Parathyroid adenoma (tissue), 2 donors: ENCODE measurements around the gene GRIN3A.

Experiments
- H2AFZ ChIP-seq: fragments of 300-600 bp; sonication (generic); one replicate; pipeline ENCODE4 v1.7.0; 2017; ENCODE audit warnings: antibody characterized with exemption, mild to moderate bottlenecking
- H3K27ac ChIP-seq: fragments of 300-600 bp; sonication (generic); one replicate; pipeline ENCODE4 v1.7.0; 2017
- H3K27me3 ChIP-seq: fragments of 300-600 bp; sonication (generic); one replicate; pipeline ENCODE4 v1.7.0; 2017; ENCODE audit warnings: low read length; ENCODE audit not compliant: control insufficient read depth, insufficient read depth
- H3K36me3 ChIP-seq: fragments of 300-600 bp; sonication (generic); one replicate; pipeline ENCODE4 v1.7.0; 2017; ENCODE audit warnings: low read length; ENCODE audit not compliant: control insufficient read depth, insufficient read depth
- H3K4me1 ChIP-seq: fragments of 300-600 bp; sonication (generic); one replicate; pipeline ENCODE4 v1.7.0; 2017; ENCODE audit warnings: control low read depth
- H3K4me2 ChIP-seq: fragments of 300-600 bp; sonication (generic); one replicate; pipeline ENCODE4 v1.7.0; 2017; ENCODE audit warnings: low read length
- H3K4me3 ChIP-seq: fragments of 300-600 bp; sonication (generic); one replicate; pipeline ENCODE4 v1.7.0; 2017; ENCODE audit warnings: low read depth, low read length
- H3K79me2 ChIP-seq: fragments of 300-600 bp; sonication (generic); one replicate; pipeline ENCODE4 v1.7.0; 2017; ENCODE audit warnings: control low read depth
- H3K9ac ChIP-seq: fragments of 300-600 bp; sonication (generic); one replicate; pipeline ENCODE4 v1.7.0; 2017; ENCODE audit warnings: mild to moderate bottlenecking
- H3K9me3 ChIP-seq: fragments of 300-600 bp; sonication (generic); one replicate; pipeline ENCODE4 v1.7.0; 2017; ENCODE audit warnings: low read length; ENCODE audit not compliant: control insufficient read depth
- CTCF ChIP-seq: fragments of 300-600 bp; sonication (generic); IDR thresholded peaks from one replicate; pipeline ENCODE4 v1.7.0; 2017; ENCODE audit warnings: antibody characterized with exemption, mild to moderate bottlenecking
- donor health status: primary hyperparathyroidism.

GRIN3A gene

GRCh38 chr9:101533334-101534204 is 204.9 kb downstream of the GRIN3A start, which contains the start of gene RNF20:
RNF20 (plus strand) TSS chr9:101533853; CDS start chr9:101535424, 1,571 bp downstream.
- no peaks in the 10 kb centered on the region for H3K9me3 ChIP-seq
- H3K4me1 ChIP-seq: peaks cover 3% of the 10 kb centered on the region
- H3K9ac ChIP-seq: no peak within 1 kb of the TSS
- H3K27me3 ChIP-seq: no peaks in the 10 kb centered on the region
- H3K27ac ChIP-seq: peak within 1 kb of the TSS; percentile 89
- H3K79me2 ChIP-seq: peaks cover 9% of the 10 kb centered on the region
- H3K4me2 ChIP-seq: peak within 1 kb of the TSS; percentile 62
- H3K4me3 ChIP-seq: peak within 1 kb of the TSS; percentile 95
- peak within 1 kb of the TSS; percentile 71 for H2AFZ ChIP-seq
- no peaks in the 10 kb centered on the region for H3K36me3 ChIP-seq
- TF ChIP-seq CTCF: no peak

- no peak overlapping the region for H3K9ac ChIP-seq
- no peak overlapping the region for H3K4me2 ChIP-seq
- H2AFZ ChIP-seq: no peak overlapping the region
- no peaks in the 10 kb centered on the region for H3K4me1 ChIP-seq
- H3K9me3 ChIP-seq: no peaks in the 10 kb centered on the region
- no peaks in the 10 kb centered on the region for H3K36me3 ChIP-seq
- no peaks in the 10 kb centered on the region for H3K27me3 ChIP-seq
- no peak overlapping the region for H3K4me3 ChIP-seq
- no peak overlapping the region for H3K27ac ChIP-seq
- peak; percentile 66 for TF ChIP-seq CTCF
- H3K79me2 ChIP-seq: peaks cover 2% of the 10 kb centered on the region
These were observed 208.3 kb downstream of the GRIN3A start for GRCh38 chr9:101530076-101530711.

GRCh38 chr9:101528015-101528414 is 210.4 kb downstream of the GRIN3A start:
- Histone ChIP-seq H3K4me2 (no peak overlapping the region), H2AFZ (no peak overlapping the region), H3K4me1 (no peaks in the 10 kb centered on the region), H3K4me3 (no peak overlapping the region), H3K9me3 (no peaks in the 10 kb centered on the region), H3K27me3 (no peaks in the 10 kb centered on the region), H3K79me2 (no peaks in the 10 kb centered on the region), H3K36me3 (no peaks in the 10 kb centered on the region), H3K9ac (no peak overlapping the region), H3K27ac (no peak overlapping the region)
- TF ChIP-seq CTCF: no peak

- no peaks in the 10 kb centered on the region for H3K27me3 ChIP-seq
- H3K9ac ChIP-seq: no peak overlapping the region
- no peak overlapping the region for H3K4me3 ChIP-seq
- H3K79me2 ChIP-seq: no peaks in the 10 kb centered on the region
- no peaks in the 10 kb centered on the region for H3K36me3 ChIP-seq
- no peak overlapping the region for H2AFZ ChIP-seq
- no peaks in the 10 kb centered on the region for H3K9me3 ChIP-seq
- no peak for TF ChIP-seq CTCF
- H3K27ac ChIP-seq: no peak overlapping the region
- H3K4me2 ChIP-seq: no peak overlapping the region
- H3K4me1 ChIP-seq: no peaks in the 10 kb centered on the region
These were observed 211.4 kb downstream of the GRIN3A start for GRCh38 chr9:101527066-101527465.
